ENCODE data around the gene ZBTB38.
A peak's percentile ranks its signal among the peaks of the same experiment; 100 is the strongest.

Gene ZBTB38

GRCh38 chr3:141334627-141335250 lies 33.6 kb upstream of the ZBTB38 start:
- no peak overlapping the region for H3K4me3 ChIP-seq (ENCODE audit: low read depth, low read length)
- no peak for DNase-seq (ENCODE audit: low read depth)
- TF ChIP-seq, protein P1, sequence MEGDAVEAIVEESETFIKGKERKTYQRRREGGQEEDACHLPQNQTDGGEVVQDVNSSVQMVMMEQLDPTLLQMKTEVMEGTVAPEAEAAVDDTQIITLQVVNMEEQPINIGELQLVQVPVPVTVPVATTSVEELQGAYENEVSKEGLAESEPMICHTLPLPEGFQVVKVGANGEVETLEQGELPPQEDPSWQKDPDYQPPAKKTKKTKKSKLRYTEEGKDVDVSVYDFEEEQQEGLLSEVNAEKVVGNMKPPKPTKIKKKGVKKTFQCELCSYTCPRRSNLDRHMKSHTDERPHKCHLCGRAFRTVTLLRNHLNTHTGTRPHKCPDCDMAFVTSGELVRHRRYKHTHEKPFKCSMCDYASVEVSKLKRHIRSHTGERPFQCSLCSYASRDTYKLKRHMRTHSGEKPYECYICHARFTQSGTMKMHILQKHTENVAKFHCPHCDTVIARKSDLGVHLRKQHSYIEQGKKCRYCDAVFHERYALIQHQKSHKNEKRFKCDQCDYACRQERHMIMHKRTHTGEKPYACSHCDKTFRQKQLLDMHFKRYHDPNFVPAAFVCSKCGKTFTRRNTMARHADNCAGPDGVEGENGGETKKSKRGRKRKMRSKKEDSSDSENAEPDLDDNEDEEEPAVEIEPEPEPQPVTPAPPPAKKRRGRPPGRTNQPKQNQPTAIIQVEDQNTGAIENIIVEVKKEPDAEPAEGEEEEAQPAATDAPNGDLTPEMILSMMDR (IDR thresholded peaks at IDR 0.05; ENCODE audit: insufficient read depth, low read depth, low read length, missing control alignments), result no peak

DNA sequence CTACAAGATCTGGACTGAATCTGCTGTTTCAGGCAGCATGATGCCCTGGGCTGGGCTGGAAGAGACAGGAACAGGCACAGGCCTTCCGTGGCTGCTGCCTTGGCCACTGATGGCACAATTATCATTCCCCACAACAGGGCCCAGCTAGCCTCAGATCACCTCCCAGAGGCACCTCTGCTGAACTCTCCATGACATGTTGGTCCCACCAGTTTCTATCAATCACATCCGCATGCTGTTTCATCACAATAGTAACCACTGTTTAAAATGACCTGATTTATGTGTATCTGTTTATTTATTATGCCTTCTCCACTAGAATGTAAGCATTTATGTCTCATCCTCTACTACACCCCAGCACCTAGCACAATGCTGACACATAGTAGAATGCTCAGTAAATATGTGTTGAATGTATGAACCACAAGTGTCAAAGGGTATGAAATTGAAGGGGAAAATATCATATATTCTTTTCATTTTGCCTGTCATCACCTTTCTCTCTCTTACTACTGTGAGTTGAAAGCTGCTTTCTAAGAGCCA lies 32.7 kb upstream of the ZBTB38 start:
- no peak for DNase-seq (ENCODE audit: low read depth)
- TF ChIP-seq, protein P1 (IDR thresholded peaks at IDR 0.05; ENCODE audit: insufficient read depth, low read depth, low read length, missing control alignments), result no peak
- H3K4me3 ChIP-seq (ENCODE audit: low read depth, low read length), result no peak overlapping the region

DNA sequence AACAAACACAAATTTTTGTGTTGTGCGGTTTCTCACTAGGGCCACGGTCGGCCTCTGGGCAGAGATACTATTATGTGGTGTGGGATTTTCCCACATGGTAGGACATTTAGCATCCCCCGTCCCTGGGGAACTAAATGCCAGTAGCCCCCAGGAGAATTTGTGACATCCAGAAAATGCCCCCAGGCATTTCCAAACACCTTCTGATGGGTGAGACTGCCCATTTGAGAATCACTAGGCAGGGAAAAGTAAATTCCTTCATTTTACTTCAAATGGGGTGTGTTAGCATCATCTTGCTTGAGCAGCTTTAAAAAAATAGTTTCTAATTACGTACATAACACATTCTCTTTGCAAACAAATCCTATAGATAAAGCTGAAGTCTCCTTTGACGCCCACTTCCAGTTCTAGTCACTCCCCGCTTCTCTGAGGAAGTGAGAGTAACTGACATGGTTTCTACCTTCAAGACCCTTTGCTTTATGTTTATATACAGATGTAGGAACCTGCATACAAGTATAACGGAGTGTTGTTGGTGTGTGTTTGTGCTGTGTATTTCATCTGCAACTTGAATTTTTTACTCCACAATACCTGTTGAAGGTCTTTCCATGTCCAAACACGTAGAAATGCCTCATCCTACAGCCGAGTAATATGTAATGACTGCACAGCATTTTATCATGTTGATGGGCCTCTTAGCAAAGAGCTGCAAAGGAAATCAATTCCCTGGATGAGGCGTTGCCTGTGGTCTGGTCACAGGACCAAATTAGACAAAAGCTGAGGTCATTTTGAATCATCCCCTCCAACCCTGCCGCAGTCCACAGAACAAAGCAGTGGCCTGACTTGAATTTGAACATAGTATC lies 31.4 kb upstream of the ZBTB38 start:
- TF ChIP-seq, protein P1 (IDR thresholded peaks at IDR 0.05; ENCODE audit: insufficient read depth, low read depth, low read length, missing control alignments), result no peak
- DNase-seq (ENCODE audit: low read depth), result peak; percentile 92
- H3K4me3 ChIP-seq (ENCODE audit: low read depth, low read length), result peak overlapping the region; percentile 26

DNA sequence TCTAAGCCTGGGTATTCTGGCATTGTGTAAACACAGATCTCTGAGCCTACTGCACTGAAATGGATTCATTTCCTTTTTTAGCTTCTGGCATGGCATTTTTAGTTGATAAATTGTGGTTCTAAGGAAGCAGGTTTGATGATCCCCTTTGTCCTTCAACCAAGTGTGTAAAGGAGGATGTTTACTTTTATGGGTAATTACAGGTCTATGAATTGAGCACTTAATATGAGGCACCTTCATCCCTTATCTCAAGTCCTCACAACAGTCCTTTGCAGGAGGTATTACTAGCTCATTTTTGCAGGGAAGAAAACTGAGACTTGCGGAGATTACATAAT lies 30.8 kb upstream of the ZBTB38 start:
- no peak for DNase-seq (ENCODE audit: low read depth)
- TF ChIP-seq, protein P1 (IDR thresholded peaks at IDR 0.05; ENCODE audit: insufficient read depth, low read depth, low read length, missing control alignments), result no peak
- H3K4me3 ChIP-seq (ENCODE audit: low read depth, low read length), result peak overlapping the region; percentile 1

DNA sequence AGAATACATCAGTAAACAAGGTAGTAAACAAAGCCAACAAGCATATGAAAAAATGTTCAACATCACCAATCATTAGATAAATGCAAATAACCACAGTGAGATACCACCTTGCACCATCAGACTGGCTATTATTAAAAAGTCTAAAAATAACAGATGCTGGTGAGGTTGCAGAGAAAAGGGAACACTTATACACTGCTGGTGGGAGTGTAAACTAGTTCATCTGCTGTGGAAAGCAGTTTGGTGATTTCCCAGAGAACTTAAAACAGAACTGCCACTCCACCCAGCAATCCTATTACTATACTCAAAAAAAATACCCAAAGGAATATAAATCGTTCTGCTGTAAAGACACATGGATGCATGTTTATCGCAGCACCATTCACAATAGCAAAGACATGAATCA lies 30.3 kb upstream of the ZBTB38 start:
- peak overlapping the region; percentile 1; the same call in 1 of the 2 replicates for H3K4me3 ChIP-seq (ENCODE audit: low read depth, low read length)
- no peak for DNase-seq (ENCODE audit: low read depth)
- TF ChIP-seq, protein P1 (IDR thresholded peaks at IDR 0.05; ENCODE audit: insufficient read depth, low read depth, low read length, missing control alignments), result no peak

DNA sequence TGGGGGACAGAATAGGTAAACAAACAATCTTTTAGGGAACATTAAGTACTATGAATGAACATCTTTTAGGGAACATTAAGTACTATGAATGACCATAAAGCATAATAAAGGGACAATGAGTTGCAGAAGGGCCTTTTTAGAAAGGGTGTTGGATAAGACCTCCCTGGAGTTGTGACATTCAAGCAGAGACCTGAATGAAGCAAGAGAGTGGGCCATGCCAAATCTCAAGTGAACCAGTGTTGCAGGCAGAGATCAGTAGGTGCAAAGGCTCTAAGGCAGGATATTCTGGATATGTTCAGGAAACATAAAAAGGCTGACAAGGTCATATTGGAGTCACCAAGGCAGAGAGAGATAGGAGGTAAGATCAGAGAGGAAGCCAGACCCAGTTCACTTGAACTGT lies 29.4 kb upstream of the ZBTB38 start:
- H3K4me3 ChIP-seq (ENCODE audit: low read depth, low read length), result no peak overlapping the region
- TF ChIP-seq, protein P1 (IDR thresholded peaks at IDR 0.05; ENCODE audit: insufficient read depth, low read depth, low read length, missing control alignments), result no peak
- DNase-seq (ENCODE audit: low read depth), result no peak
